ENCODE results near the gene NIBAN1.
A peak's percentile ranks its signal among the peaks of the same experiment; 100 is the strongest.

The NIBAN1 gene

DNA sequence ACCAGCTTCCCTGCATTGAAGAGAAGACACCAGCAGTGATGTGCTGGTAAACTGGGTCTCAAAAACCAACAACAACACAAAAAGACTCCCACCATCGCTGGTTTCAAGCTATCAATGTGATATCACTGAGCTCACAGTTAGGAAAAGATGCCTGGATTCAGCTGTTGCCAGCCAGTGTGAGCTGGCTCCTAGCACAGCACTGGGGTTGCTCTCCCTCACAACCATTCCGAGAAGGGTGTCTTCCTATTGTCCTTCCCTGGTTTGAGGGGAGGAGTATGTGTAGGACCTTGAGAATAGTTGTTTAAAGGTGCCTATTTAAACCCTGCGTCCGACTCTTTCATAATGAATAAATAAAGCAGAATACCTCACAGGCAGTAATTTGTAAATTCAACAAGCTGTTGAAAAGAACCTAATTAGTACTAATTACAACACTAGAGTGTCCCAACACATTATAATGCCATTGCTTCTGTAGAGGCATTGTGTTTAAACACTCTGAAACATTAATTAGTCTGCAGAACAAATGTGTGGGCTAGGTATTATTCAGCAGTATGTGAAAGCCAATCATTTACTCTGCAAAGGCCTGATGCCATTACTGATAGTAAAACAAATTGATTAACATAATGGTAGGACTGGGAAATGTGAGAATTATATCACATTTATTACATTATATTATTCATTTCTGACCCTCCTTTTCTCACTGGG lies 17.2 kb downstream of the NIBAN1 start:
- Histone ChIP-seq H3K27ac (ENCODE audit: low read depth, low read length) (no peak overlapping the region), H2AFZ (ENCODE audit: low read length, unreplicated experiment) (no peak overlapping the region), H3K27me3 (ENCODE audit: insufficient read depth, low read length) (no peaks in the 10 kb centered on the region), H3K36me3 (ENCODE audit: insufficient read depth, low read length) (no peaks in the 10 kb centered on the region), H3K4me3 (ENCODE audit: low read depth, low read length) (no peak overlapping the region), H3K79me2 (ENCODE audit: control insufficient read depth, insufficient read depth, low read length, unreplicated experiment) (no peaks in the 10 kb centered on the region), H3K4me1 (ENCODE audit: control insufficient read depth, insufficient read depth, low read length, unreplicated experiment) (peaks cover 24% of the 10 kb centered on the region)

DNA sequence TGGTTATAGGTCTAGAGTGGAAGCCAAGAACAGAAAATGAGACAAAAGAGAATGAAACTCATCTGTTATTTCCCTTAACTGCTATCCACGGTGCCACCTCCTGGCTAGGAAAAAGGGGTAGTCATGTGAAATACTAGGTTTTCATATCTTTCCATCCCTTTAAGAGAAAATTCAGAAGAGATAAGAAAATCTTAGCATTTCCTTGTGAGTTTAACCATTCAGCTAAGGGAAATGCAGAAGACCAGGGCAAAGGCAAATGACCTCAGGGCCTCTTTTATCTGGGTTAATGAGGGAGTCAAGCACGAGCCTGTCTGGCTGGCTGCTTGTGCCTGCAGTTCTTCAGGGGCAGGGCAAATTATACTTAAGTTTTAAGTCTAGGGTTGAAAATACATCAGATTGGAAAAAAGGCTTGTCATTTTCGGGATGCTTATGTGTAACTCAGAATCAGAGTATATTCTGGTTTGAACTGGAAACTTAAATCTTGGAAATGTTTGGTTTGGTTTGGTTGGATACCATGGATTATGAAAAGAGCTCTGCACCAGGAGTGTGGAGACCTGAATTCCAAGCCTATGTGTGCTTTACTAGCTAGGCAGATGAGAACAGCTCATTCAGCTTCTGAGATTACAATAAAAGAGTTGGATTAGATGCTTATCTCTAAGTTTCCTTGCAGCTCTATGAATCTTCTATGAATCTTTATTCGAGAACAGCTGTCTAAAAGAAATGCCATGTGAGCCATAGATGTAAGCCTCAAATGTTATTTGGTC lies 19.9 kb downstream of the NIBAN1 start:
- Histone ChIP-seq H3K4me1 (ENCODE audit: control insufficient read depth, insufficient read depth, low read length, unreplicated experiment) (peaks cover 24% of the 10 kb centered on the region), H3K27ac (ENCODE audit: low read depth, low read length) (peak overlapping the region; percentile 73), H3K36me3 (ENCODE audit: insufficient read depth, low read length) (no peaks in the 10 kb centered on the region), H3K4me3 (ENCODE audit: low read depth, low read length) (peak overlapping the region; percentile 45), H2AFZ (ENCODE audit: low read length, unreplicated experiment) (peak overlapping the region; percentile 66), H3K27me3 (ENCODE audit: insufficient read depth, low read length) (no peaks in the 10 kb centered on the region), H3K79me2 (ENCODE audit: control insufficient read depth, insufficient read depth, low read length, unreplicated experiment) (no peaks in the 10 kb centered on the region)

DNA sequence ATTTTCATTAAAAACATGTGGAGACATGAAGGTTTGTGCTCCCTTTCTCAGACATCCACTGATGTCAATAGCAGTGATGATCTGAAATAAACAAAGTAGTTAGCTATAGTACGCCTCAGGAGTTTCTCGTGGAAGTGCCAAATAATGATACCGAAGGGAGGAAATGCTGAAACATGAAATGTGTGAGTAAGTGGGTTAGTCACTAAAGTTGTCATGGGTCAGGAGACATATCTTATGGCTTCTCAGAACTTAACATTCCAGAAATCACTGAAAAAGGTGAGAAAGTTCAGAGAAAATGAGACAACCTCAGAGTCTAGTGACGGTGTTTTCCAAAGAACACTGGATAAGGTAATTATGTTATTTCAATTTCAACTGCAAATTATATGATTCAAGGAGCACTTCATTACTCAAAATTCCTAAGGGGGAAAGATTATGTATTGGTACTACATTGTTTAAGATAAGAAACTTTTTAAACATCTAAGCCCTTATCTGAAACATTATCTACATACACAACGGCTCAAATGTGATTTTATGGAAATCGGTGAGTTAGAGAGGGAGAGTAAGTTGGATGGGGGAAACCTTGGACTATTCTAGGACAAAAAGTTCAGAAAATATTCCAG lies 20.6 kb downstream of the NIBAN1 start:
- Histone ChIP-seq H2AFZ (ENCODE audit: low read length, unreplicated experiment) (peak overlapping the region; percentile 66), H3K27me3 (ENCODE audit: insufficient read depth, low read length) (no peaks in the 10 kb centered on the region), H3K36me3 (ENCODE audit: insufficient read depth, low read length) (no peaks in the 10 kb centered on the region), H3K4me3 (ENCODE audit: low read depth, low read length) (peak overlapping the region; percentile 45), H3K79me2 (ENCODE audit: control insufficient read depth, insufficient read depth, low read length, unreplicated experiment) (no peaks in the 10 kb centered on the region), H3K4me1 (ENCODE audit: control insufficient read depth, insufficient read depth, low read length, unreplicated experiment) (peaks cover 19% of the 10 kb centered on the region), H3K27ac (ENCODE audit: low read depth, low read length) (peak overlapping the region; percentile 73)

DNA sequence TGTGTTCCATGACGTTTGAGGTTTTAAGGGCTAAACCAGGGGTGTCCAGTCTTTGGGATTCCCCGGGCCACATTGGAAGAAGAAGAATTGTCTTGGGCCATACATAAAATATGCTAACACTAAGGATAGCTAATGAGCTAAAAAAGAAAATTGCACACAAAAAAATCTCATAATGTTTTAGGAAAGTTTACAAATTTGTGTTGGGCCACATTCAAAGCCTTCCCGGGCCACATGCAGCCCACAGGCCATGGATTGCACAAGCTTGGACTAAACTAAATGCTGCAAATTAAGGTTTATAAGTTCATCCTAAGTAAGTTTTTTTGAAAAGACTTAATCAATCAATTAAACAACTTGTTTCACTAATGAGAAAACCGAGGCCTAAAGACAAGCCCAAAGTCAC lies 21.9 kb downstream of the NIBAN1 start:
- no peak overlapping the region for H3K4me3 ChIP-seq (ENCODE audit: low read depth, low read length)
- no peaks in the 10 kb centered on the region for H3K27me3 ChIP-seq (ENCODE audit: insufficient read depth, low read length)
- H3K79me2 ChIP-seq (ENCODE audit: control insufficient read depth, insufficient read depth, low read length, unreplicated experiment), result no peaks in the 10 kb centered on the region
- peaks cover 24% of the 10 kb centered on the region for H3K4me1 ChIP-seq (ENCODE audit: control insufficient read depth, insufficient read depth, low read length, unreplicated experiment)
- no peaks in the 10 kb centered on the region for H3K36me3 ChIP-seq (ENCODE audit: insufficient read depth, low read length)
- H3K27ac ChIP-seq (ENCODE audit: low read depth, low read length), result no peak overlapping the region
- no peak overlapping the region for H2AFZ ChIP-seq (ENCODE audit: low read length, unreplicated experiment)

DNA sequence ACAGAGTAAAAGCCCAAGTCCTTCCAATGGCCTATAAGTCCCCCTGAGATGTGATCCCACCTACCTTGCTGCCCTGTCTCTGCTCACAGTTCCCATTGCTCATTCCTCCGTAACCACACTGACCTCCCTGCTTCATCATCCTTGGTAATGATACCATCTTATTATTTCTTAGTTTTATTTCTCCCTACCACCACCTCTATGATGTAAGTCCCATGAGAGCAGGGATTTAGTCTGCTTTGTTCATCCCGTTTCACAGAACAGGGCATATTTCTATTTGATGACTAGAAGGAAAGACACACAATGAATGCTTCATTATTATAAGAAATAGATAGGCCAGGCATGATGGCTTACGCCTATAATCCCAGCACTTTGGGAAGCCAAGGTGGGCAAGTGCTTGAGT lies 22.5 kb downstream of the NIBAN1 start:
- no peaks in the 10 kb centered on the region for H3K27me3 ChIP-seq (ENCODE audit: insufficient read depth, low read length)
- H3K4me3 ChIP-seq (ENCODE audit: low read depth, low read length), result no peak overlapping the region
- H2AFZ ChIP-seq (ENCODE audit: low read length, unreplicated experiment), result no peak overlapping the region
- peaks cover 25% of the 10 kb centered on the region for H3K4me1 ChIP-seq (ENCODE audit: control insufficient read depth, insufficient read depth, low read length, unreplicated experiment)
- H3K27ac ChIP-seq (ENCODE audit: low read depth, low read length), result no peak overlapping the region
- no peaks in the 10 kb centered on the region for H3K36me3 ChIP-seq (ENCODE audit: insufficient read depth, low read length)
- no peaks in the 10 kb centered on the region for H3K79me2 ChIP-seq (ENCODE audit: control insufficient read depth, insufficient read depth, low read length, unreplicated experiment)

DNA sequence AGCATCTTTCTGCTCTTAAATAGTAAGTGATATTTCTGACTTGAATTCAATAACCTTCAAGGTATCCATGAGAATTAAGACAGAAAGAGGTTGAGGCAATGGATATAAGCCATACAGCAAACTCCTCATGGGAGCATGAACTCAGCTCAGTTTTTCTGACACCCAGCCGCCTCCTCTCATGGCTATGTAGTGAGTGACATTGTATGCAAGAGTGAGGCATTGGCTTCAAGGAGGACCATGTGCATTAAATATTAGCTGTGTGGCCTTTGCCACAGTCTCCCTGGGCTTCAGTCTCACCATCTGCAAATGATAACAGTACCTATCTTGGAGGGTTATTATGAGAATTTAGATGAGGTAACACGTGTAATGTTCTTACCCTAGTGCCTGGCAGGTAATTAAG lies 23.4 kb downstream of the NIBAN1 start:
- Histone ChIP-seq H3K27ac (ENCODE audit: low read depth, low read length) (no peak overlapping the region), H3K27me3 (ENCODE audit: insufficient read depth, low read length) (no peaks in the 10 kb centered on the region), H3K79me2 (ENCODE audit: control insufficient read depth, insufficient read depth, low read length, unreplicated experiment) (no peaks in the 10 kb centered on the region), H3K36me3 (ENCODE audit: insufficient read depth, low read length) (no peaks in the 10 kb centered on the region), H3K4me3 (ENCODE audit: low read depth, low read length) (no peak overlapping the region), H3K4me1 (ENCODE audit: control insufficient read depth, insufficient read depth, low read length, unreplicated experiment) (peaks cover 25% of the 10 kb centered on the region), H2AFZ (ENCODE audit: low read length, unreplicated experiment) (no peak overlapping the region)

DNA sequence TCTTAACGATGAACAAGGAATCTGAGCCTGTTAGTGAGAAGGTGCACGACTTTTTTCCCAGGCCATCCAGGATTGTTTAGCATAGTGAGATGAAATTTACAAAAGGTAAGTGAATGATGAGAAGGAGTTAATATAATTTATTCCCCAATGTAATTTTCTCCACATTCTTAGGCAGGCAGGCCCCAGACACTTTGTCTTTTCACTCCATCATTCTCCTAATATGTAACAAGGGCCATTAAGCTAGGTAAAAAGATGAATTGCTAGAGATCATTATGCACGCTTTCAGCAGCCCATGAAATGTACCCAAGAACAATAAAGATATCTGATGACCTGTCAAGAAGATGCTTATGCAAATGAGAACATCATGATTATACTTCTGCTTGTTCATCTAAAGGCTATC lies 24.1 kb downstream of the NIBAN1 start:
- Histone ChIP-seq H3K27ac (ENCODE audit: low read depth, low read length) (no peak overlapping the region), H3K4me3 (ENCODE audit: low read depth, low read length) (no peak overlapping the region), H3K79me2 (ENCODE audit: control insufficient read depth, insufficient read depth, low read length, unreplicated experiment) (no peaks in the 10 kb centered on the region), H3K27me3 (ENCODE audit: insufficient read depth, low read length) (no peaks in the 10 kb centered on the region), H3K36me3 (ENCODE audit: insufficient read depth, low read length) (no peaks in the 10 kb centered on the region), H2AFZ (ENCODE audit: low read length, unreplicated experiment) (no peak overlapping the region), H3K4me1 (ENCODE audit: control insufficient read depth, insufficient read depth, low read length, unreplicated experiment) (peaks cover 25% of the 10 kb centered on the region)

DNA sequence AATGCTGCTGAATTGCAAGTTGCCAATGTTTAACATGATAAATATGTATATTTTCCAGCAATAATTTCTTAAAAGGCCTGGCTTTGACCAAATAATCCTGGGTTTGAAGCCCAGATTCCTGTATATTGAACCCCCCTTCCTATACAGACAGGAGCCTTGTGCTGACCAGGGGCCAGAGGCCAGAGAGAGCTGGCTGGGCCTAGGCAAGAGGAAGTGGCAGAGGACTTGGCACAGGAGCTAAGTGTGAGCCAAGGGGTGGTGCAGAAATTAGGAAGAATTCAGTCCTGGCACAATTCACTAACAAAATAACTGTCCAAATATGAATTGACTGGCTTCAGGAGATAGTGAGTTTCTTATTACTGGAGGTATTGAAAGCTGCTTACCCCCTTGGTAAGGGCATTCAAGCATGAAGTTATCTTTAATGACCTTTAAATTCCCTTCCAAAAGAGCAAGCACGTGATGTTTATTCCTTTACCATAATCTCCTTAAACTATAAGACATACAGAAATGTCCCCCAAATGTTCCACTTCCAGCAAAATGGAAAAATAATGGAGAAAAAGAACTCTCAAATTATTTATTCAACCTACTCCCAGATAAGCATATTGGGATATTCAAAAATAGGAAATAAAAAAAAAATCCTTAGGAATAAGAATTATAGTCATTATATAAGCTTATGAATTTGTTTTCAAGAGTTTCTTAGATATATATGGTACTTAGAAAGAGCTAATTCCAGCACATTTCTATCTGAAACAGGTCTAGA lies 26.6 kb downstream of the NIBAN1 start:
- Histone ChIP-seq H3K4me3 (ENCODE audit: low read depth, low read length) (no peak overlapping the region), H2AFZ (ENCODE audit: low read length, unreplicated experiment) (no peak overlapping the region), H3K36me3 (ENCODE audit: insufficient read depth, low read length) (no peaks in the 10 kb centered on the region), H3K4me1 (ENCODE audit: control insufficient read depth, insufficient read depth, low read length, unreplicated experiment) (peaks cover 6% of the 10 kb centered on the region), H3K27me3 (ENCODE audit: insufficient read depth, low read length) (no peaks in the 10 kb centered on the region), H3K27ac (ENCODE audit: low read depth, low read length) (no peak overlapping the region), H3K79me2 (ENCODE audit: control insufficient read depth, insufficient read depth, low read length, unreplicated experiment) (no peaks in the 10 kb centered on the region)

DNA sequence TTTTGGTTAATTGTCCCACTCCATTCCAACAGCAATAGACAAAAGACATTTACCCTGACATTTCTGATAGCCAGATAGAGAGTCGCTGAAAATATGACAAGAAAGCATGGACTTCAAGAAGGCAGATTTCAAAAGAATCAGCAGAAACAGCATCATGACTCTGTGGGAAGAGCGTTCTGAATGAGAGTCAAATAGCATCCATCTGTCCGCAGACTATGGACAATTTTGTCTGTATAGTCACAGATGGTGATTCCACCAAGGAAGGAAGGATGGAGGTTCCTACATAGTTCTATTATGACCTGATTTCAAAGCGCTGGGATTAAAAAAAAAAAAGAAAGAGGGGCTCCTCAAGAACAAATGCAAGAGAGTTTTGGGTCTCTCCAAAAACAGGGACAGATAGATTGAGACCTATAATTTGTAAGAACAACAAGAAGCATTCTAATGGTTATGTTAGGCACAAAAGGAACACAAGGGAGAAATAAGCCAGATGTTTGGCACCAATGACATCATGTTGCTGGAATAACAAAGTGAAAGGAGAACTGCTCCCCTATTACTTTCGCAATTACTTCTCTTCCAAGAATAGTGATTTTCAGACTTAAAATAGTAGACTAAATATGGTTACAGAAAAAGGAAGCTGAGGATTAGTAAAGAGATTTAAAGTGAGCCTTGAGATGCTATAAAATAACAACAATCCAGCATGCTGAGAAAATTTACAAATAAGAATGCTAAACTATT lies 28.5 kb downstream of the NIBAN1 start:
- Histone ChIP-seq H3K4me1 (ENCODE audit: control insufficient read depth, insufficient read depth, low read length, unreplicated experiment) (peaks cover 6% of the 10 kb centered on the region), H3K79me2 (ENCODE audit: control insufficient read depth, insufficient read depth, low read length, unreplicated experiment) (no peaks in the 10 kb centered on the region), H3K27ac (ENCODE audit: low read depth, low read length) (no peak overlapping the region), H2AFZ (ENCODE audit: low read length, unreplicated experiment) (no peak overlapping the region), H3K4me3 (ENCODE audit: low read depth, low read length) (no peak overlapping the region), H3K36me3 (ENCODE audit: insufficient read depth, low read length) (no peaks in the 10 kb centered on the region), H3K27me3 (ENCODE audit: insufficient read depth, low read length) (no peaks in the 10 kb centered on the region)

DNA sequence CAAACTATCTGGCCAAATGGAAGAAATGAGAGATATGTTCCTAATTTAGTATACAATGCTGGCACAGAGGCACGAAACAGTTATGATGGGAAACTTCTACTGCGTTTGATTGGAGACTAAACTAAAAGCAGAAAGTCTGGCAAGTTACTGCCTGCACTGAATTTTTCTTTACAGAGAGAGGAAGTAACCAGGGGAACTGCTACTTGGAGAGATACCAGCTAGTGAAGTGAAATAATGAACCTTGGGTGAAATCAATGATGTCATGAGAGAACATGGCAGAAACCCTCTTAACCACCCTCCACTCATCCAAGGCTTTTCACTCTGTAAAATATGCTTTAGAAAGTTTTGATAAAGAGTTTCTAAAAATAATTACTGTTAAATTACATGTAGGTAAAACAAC lies 29.3 kb downstream of the NIBAN1 start:
- H3K4me3 ChIP-seq (ENCODE audit: low read depth, low read length), result no peak overlapping the region
- H3K4me1 ChIP-seq (ENCODE audit: control insufficient read depth, insufficient read depth, low read length, unreplicated experiment), result peaks cover 6% of the 10 kb centered on the region
- H3K27ac ChIP-seq (ENCODE audit: low read depth, low read length), result no peak overlapping the region
- H3K79me2 ChIP-seq (ENCODE audit: control insufficient read depth, insufficient read depth, low read length, unreplicated experiment), result no peaks in the 10 kb centered on the region
- H2AFZ ChIP-seq (ENCODE audit: low read length, unreplicated experiment), result no peak overlapping the region
- H3K27me3 ChIP-seq (ENCODE audit: insufficient read depth, low read length), result no peaks in the 10 kb centered on the region
- no peaks in the 10 kb centered on the region for H3K36me3 ChIP-seq (ENCODE audit: insufficient read depth, low read length)
